NCI-H1092 treated with DMSO at 0.1 percent for 48 hours (cell line): ENCODE data around the gene ARID5B.

Source experiments
- DNase-seq: peaks from one replicate; lab custom pipeline; 2025; lab: John Stamatoyannopoulos, UW

Gene ARID5B

DNA sequence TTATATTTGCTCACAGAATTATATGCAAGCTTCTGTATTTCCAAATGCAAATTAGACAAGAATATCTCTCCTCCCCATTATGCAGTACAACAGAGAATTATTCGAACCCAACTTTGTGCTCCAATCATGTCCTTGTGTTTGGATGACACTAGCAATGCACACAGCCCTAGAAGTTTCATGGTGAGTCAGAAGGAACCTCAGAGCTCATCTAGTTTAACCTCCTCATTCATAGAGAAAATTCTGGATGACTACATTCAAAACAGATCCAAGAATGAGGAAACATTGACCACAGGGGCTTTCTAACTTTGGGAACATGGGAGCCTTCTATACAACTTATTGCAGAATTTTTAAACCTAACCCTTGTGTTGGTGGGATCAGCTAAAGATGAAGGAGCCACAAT, 12.8 kb upstream of the ARID5B start:
- DNase-seq: no peak

DNA sequence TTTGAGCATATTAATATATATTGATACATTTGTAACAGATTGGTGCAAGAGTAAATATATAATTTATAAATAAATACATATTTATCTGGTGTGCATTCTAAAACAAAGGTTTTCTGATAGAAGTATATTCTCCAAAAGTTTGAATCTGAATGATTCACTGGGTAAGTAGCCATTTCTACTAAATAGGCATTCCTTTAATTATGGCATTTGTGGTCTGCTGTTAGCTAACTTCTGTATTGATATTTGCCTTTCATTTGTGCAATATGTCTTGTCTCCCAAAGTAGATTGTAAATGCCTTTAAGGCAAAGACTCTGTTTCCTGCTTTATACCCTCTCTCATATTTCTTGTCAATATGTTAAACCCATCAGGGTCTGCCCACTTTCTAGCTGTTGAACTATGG, 11.1 kb upstream of the ARID5B start:
- DNase-seq: no peak

DNA sequence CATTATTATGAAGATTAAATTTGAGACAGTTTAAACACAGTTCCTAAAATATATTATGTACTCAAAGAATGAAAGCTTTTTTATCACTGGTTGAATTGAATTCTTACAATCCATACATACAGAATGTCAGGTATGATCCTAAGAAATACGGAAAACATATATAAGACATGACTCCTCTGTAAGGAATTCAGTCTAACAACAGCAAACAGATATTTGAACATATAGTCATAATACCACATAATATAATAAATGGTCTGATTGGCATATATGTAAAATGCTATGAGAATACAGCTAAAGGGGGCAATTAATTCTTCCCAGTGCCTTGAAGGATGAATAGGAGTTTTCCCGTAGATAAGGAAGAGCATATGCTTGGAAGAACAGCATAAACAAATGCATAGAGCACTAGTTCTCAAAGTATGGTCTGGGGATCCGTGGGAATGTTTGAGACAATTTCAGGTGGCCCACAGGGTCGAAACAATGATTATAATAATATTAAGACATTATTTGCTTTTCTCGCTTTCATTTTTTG, 10.6 kb upstream of the ARID5B start:
- DNase-seq: no peak

DNA sequence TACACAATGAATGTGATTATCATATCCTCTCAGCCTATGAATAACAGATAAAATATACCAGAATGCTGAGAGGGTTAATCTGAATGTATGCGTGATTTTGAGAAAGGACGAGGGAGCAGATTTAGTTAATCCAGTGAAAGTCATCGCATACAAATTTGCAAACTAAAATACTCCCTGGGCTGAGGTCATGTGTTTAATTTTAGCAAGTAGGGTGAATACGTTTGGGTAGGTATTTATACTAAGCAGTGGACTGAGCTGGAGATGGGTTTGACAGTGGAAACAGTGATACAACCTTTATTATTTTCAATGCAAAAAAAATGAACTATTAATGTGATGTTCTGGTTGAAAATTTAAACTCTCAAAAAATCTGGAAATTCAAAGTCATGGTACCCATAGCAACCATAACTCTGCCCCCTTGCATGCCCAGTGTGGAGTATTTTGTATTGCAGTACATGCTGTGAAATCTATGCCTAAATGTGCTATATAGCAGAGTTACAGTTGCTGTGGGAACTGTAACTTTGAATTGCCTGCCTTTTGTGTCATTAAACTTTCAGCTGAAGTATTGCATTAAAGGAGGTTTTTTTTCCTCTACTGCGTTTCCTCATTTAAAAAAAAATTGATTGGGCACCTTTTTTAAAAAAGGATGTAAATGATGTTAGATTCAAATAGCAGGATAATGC, 9.5 kb upstream of the ARID5B start:
- no peak for DNase-seq

DNA sequence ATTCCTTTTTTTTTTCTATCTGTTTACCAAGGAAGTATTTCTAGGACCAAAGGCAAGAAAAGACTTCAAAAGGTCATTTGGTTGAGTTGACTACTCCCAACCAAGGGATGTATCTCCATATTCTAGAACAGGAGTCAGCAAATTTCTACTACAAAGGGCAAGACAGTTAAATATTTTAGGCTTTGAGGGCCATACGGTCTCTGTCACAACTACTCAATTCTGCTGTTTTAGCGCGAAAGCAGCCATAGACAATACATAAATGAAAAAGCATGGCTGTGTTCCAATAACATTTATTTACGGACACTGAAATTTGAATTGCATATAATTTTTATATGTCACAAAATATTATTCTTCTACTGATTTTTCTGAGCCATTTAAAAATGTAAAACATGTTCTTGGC, 8.5 kb upstream of the ARID5B start:
- no peak for DNase-seq

DNA sequence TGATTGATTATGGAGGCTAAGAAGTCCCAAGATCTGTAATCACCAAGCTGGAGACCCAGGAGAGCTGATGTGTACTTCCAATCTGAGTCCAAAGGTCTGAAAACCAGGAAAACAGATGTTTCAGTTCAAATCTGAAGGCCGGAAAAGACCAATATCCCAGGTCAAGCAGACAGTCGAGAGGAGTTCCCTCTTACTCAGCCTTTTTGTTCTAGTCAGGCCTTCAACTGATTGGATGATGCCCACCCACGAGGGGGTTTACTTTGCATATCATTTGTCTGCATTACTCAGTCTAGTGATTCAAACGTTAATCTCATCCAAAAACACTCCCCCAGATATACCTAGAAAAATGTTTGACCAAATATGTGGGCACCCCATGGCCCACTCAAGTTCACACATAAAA, 7.4 kb upstream of the ARID5B start:
- DNase-seq: no peak

DNA sequence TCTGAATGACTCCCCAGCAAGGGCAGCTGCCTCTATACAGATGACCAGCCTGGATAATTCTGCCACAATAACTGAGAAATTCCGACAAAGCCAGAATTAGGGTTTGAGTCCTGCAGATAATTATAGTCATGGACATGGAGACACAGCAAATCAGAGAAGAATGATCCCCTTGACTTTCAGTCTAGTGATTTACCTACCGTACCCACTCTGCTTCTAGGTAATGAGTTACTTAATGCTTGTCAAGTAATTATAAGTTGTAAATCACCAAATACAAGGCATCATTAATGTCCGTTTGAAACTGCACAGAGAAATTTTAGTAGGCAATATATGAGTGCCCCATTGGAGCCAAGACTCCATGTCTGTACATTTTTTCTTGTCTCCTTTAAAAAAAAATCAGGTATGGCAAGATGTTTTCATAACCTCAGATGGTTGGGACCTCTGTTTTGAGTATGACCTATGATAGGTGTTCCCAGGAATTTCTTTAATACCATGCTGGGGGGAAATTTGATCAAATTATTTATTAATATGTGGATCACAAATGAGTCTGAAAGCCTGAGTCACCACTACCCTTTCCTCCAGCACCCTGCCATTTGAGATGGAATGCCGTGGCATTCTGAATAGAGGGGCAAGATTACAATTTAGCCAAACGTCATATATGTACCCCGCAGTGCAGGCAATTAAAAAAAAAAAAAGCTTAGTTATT, 5.5 kb upstream of the ARID5B start:
- DNase-seq: no peak

DNA sequence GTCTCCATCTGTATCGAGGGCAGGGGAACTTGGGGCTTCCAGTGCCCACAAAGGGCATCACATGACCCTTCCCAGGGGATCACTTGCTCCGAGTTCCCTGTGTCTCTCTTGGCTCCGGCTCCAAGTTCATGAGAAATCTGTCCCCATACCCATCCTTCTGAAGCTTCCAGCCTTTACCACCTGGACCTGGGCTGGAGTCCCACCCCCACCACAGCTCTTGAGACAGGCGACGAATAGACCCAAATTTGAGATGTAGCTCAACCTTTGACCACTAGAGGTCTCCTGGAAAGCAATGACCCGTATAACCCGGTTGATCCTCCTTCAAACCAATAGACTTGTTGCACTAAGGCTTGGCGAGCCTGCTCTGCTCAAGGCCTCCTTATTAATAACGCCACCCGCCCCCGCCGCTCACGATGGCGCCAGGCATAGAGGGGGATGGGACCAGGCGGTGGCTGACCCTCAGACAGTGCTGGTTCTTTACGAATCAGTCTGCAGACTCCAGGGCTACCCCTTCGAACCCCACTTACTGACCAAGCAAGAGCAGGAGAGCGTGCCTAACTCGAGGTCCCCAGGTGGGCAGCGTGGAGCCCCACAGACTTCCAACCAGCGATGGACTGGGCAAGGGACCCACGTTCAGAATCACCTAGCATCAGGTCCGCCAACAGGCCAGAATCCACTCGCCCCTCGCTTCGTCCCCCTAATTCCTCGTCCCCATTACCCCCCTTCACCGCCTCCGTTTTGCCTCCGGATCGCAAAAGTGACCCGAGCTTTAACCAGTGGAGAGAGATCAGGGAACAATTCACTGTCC, 4.4 kb upstream of the ARID5B start:
- no peak for DNase-seq

DNA sequence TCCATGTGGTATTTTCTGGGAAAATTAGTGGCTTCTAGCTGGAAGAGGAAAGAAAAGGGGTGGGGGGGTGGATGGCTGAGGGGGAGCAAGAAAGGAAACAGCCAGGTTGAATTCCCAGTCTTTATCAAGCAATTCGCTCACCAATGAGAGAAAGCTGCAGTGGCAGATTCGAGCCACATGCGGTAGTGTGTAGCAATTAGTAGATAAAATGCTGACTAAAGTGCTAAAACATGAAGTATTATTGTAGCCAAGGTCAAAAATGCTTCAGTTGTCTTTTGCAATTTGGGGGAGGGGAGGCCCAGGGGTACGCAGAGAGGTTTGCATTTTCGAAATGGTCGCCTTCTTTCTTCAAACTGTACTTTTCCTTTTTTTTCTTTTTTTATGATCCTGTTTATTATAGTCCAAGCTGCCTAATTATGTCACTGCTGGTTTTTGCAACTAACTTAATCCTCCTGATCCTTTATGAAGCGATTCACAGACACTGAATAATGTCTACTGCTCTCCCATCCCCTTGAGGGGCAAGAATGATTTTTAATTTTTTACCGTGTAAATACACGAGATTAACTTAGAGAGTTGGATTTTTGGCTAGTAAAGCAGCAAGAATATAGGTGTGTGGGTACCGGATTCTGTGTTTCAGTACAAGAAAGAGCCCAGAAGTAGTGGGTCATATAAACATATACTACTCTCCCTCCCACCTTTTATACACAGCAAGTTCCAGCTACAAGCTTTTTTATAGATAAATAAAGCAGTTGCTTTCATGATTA, 3.6 kb upstream of the ARID5B start:
- peak; percentile 35 for DNase-seq

DNA sequence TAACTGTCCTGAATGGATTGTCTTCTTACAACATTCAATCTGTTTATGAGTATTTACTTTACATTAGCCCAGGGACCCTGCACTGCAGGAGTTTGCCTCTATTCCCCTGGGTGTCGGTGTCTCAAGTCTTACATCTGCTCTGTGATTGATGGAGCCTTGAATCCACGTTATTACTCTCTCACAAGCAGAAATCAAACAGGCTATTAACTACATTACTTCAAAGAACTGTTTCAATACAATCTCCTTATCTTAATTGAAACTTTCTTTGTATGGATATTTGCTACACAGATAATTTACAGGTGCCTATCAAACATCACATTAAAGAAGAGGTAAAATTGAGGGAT, 3.1 kb upstream of the ARID5B start:
- peak; percentile 68 for DNase-seq

DNA sequence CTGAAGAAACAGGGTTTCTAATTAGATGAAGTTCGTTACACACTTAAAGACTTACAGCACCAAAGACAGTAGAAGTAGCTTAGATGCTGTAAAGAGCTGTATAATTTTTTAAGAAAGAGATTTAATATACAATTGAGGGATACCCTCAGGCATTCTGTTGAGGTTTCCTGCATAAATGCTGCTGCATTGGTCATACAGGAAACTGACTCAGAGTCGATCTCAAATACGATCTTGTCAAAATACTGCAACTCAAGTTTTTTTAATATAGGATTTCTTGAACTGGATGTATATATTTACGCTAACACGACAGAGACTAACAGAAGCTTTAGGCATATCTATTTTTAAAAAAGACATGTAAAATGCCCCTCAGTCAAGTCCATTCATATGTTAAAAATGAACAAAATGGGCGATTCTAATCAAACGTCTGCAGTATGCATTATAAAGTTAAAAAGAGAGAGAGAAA, 2.4 kb upstream of the ARID5B start:
- DNase-seq: no peak

DNA sequence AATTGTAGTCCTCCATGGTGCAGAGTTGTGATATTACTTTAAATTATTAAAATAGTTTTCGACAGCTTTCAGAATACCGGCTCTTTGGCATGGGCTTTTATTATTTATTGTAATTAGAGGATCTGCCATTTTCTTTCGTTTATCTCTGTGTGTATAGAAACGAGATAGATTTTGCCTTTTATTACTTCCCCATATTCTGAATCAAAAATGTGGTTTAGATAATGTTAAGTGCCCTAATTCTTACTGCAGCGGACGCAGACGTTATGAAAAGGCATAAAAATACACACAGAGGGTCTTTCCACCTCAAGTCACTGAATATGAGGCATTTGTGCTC, 1.9 kb upstream of the ARID5B start:
- peak; percentile 61 for DNase-seq

DNA sequence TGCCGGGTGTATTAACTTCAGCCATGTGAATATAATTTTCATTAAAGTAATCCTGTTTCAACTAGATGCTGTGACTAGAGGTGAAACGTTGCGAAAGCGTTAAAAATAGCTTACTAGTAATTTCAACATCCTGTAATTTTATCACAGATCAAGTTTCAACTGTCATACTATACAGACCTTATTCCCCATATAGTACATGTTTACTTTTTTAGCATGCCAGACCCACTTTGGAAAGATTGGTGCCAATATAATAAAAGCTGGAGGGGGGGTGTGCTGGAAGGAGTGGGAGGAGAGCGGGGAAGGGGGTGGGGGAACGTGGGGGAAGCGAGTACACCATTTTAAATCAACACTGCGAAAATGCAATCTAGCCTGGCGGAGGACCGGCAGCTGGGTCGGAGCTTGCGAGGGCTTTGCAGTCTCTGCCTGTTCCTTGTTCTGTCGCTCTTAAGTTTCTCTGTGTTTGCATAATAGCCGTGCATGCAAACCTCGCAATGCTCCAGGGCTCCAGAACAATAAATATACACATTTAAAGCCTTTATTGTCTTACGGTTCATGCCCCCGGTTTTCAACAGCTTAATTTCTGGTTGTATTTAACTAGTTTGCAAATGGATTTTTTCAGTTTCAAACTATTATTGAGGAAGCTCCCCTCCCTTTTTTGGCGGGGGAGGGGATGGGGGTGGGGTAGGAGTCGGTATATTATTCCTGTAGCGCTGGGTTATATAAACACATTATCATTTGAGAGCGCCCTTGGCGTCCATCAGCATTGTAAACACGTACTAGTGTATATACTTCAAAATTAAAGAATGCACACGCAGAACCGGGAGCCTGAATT, 1.3 kb upstream of the ARID5B start:
- peak; percentile 92 for DNase-seq

DNA sequence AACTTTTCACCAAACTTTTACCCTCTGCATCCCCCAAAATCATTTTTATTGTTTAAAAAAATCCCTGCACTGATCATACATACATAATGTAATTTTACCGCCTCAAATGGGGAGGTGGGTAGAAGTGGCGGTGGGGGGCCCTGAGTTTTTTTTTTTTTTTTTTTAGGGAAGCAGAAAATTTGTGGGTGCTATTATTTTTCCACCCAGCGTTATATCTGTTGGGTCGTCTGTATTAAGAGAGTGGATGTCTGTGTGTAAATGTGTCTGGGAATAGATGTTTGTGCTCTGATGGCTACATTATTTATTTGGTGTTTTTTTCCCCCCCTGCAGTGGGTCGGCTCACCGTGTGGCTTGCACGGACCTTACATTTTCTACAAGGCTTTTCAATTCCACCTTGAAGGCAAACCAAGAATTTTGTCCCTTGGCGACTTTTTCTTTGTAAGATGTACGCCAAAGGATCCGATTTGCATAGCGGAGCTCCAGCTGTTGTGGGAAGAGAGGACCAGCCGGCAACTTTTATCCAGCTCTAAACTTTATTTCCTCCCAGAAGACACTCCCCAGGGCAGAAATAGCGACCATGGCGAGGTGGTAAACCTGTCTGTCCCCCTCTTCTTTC, 438 bp downstream of the ARID5B start:
- peak; percentile 68 for DNase-seq

DNA sequence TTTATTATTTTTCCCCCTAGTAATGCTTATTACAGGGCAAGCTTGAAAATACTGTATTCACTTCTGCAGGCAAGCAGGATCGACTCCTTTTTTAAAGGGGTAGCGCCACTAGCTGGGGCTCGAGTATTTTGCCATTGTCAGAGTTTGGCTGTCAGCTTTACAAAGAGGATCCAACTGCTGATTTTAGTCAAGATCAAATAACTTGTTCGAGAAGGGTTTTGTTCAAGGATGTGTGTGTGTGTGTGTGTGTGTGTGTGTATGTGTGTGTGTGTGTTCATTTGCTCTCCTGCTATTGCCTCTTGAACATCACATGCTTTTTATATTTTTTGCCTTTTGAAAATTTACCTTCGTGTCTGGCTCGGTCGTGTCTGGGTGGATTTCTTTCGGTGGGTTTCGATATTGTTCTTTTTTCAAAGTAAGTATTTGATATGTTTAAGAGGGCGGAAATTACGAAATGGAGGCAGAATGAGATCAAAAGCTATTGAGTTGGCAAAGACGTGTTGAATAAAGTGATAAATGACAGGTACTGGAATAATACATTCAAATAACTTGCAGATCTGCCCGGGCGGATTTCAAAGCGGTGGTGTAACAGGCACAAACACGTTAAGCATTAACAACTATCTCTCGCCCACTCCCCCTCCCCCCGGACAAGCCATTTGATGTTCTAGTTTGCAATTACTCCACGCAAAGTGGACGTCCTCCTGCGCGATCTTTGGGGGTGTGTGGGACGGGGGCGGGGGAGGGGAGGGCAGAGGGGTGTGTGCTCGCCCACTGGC, 1.1 kb downstream of the ARID5B start:
- DNase-seq: peak; percentile 68

DNA sequence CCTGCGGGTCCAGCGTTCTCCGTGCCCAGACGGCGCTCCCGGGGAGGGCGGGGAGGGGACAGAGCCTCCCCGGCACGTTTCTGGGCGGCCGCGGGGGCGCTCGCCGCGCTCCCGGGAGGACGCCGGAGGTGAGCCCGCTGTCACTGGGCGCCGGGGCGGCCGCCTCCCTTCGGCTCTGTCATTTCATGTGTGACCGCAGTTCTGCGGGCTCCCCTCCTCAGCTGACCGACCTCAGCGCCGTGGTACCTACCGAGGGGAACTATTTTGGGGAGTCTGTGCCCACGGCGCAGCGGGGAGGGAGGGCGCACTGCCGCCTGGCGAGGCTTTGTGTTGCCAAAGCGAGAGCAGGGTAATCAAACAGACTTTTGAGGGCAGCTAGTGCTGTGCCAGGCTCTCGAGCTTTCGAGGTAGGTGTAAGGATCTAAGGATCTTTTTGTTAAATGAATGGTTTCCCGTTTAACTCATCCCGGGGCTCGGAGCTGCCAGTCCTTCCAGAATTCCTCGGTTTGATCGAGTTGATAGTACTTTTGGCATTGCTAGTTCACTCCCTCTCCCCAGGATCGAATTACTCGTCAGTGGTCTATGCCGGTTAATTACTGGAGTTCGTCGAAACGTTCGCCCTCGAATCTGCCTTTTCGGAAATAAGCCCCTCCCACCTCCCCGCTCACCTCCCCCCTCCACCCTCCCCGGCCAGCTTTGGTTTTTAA, 1.9 kb downstream of the ARID5B start:
- peak; percentile 70 for DNase-seq

DNA sequence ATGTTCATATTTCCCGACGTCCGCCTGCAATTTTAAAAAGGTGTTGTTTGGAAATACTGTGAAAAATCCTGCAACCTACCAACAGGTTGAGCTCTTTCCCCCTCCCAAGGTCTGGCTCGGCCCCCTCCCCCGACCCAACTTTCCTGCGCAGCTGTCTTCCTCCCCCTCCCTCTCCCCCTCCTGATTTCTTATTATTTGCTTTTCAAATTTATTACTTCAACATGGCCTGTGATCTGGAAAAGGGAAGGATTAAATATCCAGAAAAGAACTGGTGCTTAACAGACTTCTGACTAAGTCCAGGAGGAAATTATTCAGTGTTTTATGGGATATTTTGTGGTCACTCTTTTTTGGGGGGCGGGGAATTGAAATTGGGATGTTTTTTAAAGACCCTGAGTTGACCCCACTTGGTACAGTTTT, 2.4 kb downstream of the ARID5B start:
- peak; percentile 65 for DNase-seq

DNA sequence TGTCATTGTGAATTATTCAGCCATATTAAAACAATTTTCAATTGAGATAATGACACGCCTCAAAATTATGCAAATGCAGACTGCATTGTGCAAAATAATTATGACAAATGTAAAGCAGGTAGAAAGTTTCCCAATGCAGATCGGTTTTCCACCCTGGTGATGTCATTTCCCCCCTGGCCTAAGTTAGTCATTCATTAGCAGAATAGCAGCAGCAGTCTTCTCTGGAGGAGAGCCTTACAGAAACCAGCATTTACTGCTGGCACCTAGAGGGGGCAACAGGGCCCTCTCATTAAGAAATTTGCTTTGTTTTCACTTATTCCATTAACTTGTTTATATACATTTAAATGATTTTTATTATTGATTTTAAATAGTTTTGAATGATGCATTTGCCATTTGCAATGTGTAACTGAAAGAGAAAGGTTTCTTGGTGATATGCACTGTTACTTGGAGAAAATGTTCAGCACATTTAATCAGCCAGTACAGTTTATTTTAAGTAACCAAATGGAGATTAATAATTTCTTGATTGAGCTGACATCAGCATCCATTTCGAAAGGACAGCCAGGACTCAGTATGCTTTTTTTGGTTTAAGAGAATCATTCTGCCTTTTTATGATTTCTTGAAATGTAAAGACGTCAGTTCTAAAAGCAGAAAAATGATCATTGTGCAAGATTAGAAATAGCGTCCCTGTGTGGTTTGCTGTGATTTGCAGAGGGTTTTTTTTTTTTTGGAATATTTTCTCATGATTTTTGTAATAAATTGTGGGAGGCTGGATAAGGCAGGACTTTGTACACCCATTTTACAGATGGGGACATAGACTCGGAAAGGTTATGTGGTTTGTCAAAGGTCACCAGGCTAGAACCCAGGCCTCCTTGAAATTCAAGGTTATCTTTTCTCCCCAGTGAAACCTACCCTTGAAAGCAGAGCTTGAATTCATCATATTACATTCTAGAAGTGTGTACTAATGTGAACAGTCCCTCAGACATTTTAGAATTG, 3.5 kb downstream of the ARID5B start:
- DNase-seq: peak; percentile 6
